Activated CD8-positive, alpha-beta T cell treated with anti-CD3 and anti-CD28 coated beads for 36 hours (primary cell): Measurements from ENCODE around the gene LAMA5. TPM values are rescaled to one million over a fixed set of nuclear protein-coding genes. Genes with fewer than 3 reads are reported as not detected.

Experiments
- ATAC-seq: fragments of 200-7000 bp; cut with Tn5 transposase; one replicate; pipeline ENCODE4 v1.10.0; 2021; ENCODE audit warnings: mild to moderate bottlenecking, moderate library complexity
- CTCF ChIA-PET: fragments of 350-600 bp; sonication (Branson Sonifier 250); formaldehyde crosslinking; loops from one replicate; lab custom pipeline; 2021; ENCODE audit warnings: antibody characterized with exemption; lab: Charles Lee
- POLR2A ChIA-PET: fragments of 350-600 bp; sonication (Branson Sonifier 250); formaldehyde crosslinking; loops from one replicate; lab custom pipeline; 2021; ENCODE audit warnings: antibody characterized with exemption; lab: Charles Lee
- DNase-seq: peaks from one replicate; pipeline ENCODE4 v3.0.0-alpha.2; 2020
- H3K27ac Mint-ChIP-seq: one replicate; pipeline ENCODE4 v1.8.0; 2021; ENCODE audit warnings: mild to moderate bottlenecking, mixed read lengths
- H3K27me3 Mint-ChIP-seq: one replicate; pipeline ENCODE4 v1.8.0; 2021; ENCODE audit warnings: mixed read lengths
- H3K36me3 Mint-ChIP-seq: one replicate; pipeline ENCODE4 v1.8.0; 2021; ENCODE audit warnings: low read depth, mixed read lengths
- H3K4me1 Mint-ChIP-seq: one replicate; pipeline ENCODE4 v1.8.0; 2021; ENCODE audit warnings: low read depth, mixed read lengths
- H3K4me3 Mint-ChIP-seq: one replicate; pipeline ENCODE4 v1.8.0; 2021; ENCODE audit warnings: mild to moderate bottlenecking, moderate library complexity, mixed read lengths
- H3K9me3 Mint-ChIP-seq: one replicate; pipeline ENCODE4 v1.8.0; 2021; ENCODE audit warnings: mixed read lengths
- CTCF ChIP-seq: fragments of 200-600 bp; IDR thresholded peaks from one replicate; pipeline ENCODE4 v1.8.0; 2022; ENCODE audit warnings: antibody characterized with exemption, mild to moderate bottlenecking
- intact Hi-C: fragments of 100-400 bp; cut with micrococcal nuclease; formaldehyde crosslinking; loops from one replicate; pipeline ENCODE4 v1.10.0; 2022
- total RNA-seq, 2 experiments: library from RNA; stranded (reverse); gene quantifications; one replicate each; pipeline ENCODE4 v1.2.3, GENCODE V29; 2021

Gene LAMA5
- total RNA-seq, 2 experiments from 2014 or later: 0.25 to 0.76 TPM

GRCh38 chr20:62267543-62267942 lies 99.6 kb downstream of the LAMA5 start:
- intact Hi-C loops: no loop called here
- Mint-ChIP-seq H3K36me3 (peaks cover 21% of the 10 kb centered on the region), H3K27ac (no peak overlapping the region), H3K4me1 (no peaks in the 10 kb centered on the region), H3K27me3 (no peaks in the 10 kb centered on the region), H3K4me3 (no peak overlapping the region), H3K9me3 (no peaks in the 10 kb centered on the region)
- CTCF ChIA-PET: no interaction called here
- TF ChIP-seq CTCF: no peak
- ATAC-seq (no peak), DNase-seq (no peak)
- POLR2A ChIA-PET: no interaction called here

- ChIA-PET CTCF (no interaction called here), POLR2A (interaction anchor here (0.7 to 1.1 kb wide), 2 partner anchors 10 to 346 kb away, joined by 3 read pairs; no protein-coding TSS in a partner anchor)
- TF ChIP-seq CTCF: no peak
- Mint-ChIP-seq H3K4me1 (no peaks in the 10 kb centered on the region), H3K27ac (no peak overlapping the region), H3K4me3 (no peak overlapping the region), H3K27me3 (no peaks in the 10 kb centered on the region), H3K9me3 (no peaks in the 10 kb centered on the region), H3K36me3 (peaks cover 23% of the 10 kb centered on the region)
- DNase-seq (no peak), ATAC-seq (no peak)
- intact Hi-C loops: no loop called here
Measured at GRCh38 chr20:62266851-62267250, 100.3 kb downstream of the LAMA5 start.

GRCh38 chr20:62266340-62266739 lies 100.8 kb downstream of the LAMA5 start:
- Mint-ChIP-seq H3K27me3 (no peaks in the 10 kb centered on the region), H3K4me3 (no peak overlapping the region), H3K9me3 (no peaks in the 10 kb centered on the region), H3K36me3 (peaks cover 23% of the 10 kb centered on the region), H3K27ac (no peak overlapping the region), H3K4me1 (no peaks in the 10 kb centered on the region)
- POLR2A ChIA-PET: interaction anchor here (1.1 kb wide), 1 partner anchor 9 kb away, joined by 3 read pairs; no protein-coding TSS in a partner anchor
- intact Hi-C loops: no loop called here
- DNase-seq: peak; percentile 4
- ATAC-seq: no peak
- CTCF ChIA-PET: no interaction called here
- no peak for TF ChIP-seq CTCF

- H3K27ac Mint-ChIP-seq: no peak overlapping the region
- no peak for TF ChIP-seq CTCF
- intact Hi-C loops: no loop called here
- no peaks in the 10 kb centered on the region for H3K9me3 Mint-ChIP-seq
- ATAC-seq: no peak
- H3K4me1 Mint-ChIP-seq: no peaks in the 10 kb centered on the region
- no peak for DNase-seq
- H3K27me3 Mint-ChIP-seq: no peaks in the 10 kb centered on the region
- ChIA-PET CTCF (no interaction called here), POLR2A (no interaction called here)
- peaks cover 23% of the 10 kb centered on the region for H3K36me3 Mint-ChIP-seq
- no peak overlapping the region for H3K4me3 Mint-ChIP-seq
Measured at GRCh38 chr20:62265365-62265764, 101.7 kb downstream of the LAMA5 start.

GRCh38 chr20:62263396-62263795 lies 103.7 kb downstream of the LAMA5 start:
- CTCF ChIA-PET: no interaction called here

More at GRCh38 chr20:62263396-62263795, 103.7 kb downstream of the LAMA5 start:
- intact Hi-C loops: no loop called here
- POLR2A ChIA-PET: interaction anchor here (0.6 kb wide), 1 partner anchor 79 kb away, joined by 3 read pairs; no protein-coding TSS in a partner anchor
- no peak for ATAC-seq
- Mint-ChIP-seq H3K9me3 (no peaks in the 10 kb centered on the region), H3K27me3 (no peaks in the 10 kb centered on the region), H3K4me3 (no peak overlapping the region), H3K36me3 (peaks cover 23% of the 10 kb centered on the region), H3K4me1 (no peaks in the 10 kb centered on the region), H3K27ac (no peak overlapping the region)
- TF ChIP-seq CTCF: no peak
- no peak for DNase-seq
